MCF 10A (cell line): ENCODE measurements around the gene ROCK2. TPM values are rescaled to one million over a fixed set of nuclear protein-coding genes. Genes with fewer than 3 reads are reported as not detected.

Source experiments
- BruUV-seq: library from RNA; stranded (reverse); fragments of 400-500 nt; replicated peaks from 2 replicates; lab custom pipeline; 2021; lab: Mats Ljungman, UMichigan
- CTCF ChIA-PET: fragments of 300-600 bp; sonication (Branson Sonifier 250); formaldehyde crosslinking; extraction: SDS; loops from one replicate; lab custom pipeline; 2021; ENCODE audit warnings: antibody characterized with exemption, inconsistent platforms; lab: Yijun Ruan, JAX
- POLR2A ChIA-PET: fragments of 300-600, 350-650 bp; sonication (Branson Sonifier 250); formaldehyde crosslinking; extraction: SDS; loops from one replicate; lab custom pipeline; 2020; ENCODE audit warnings: antibody characterized with exemption, inconsistent platforms; lab: Yijun Ruan, JAX
- DNase-seq: peaks from one replicate; pipeline ENCODE4 v3.0.0-alpha.2; 2018; ENCODE audit not compliant: unreplicated experiment
- H3K27ac Mint-ChIP-seq: one replicate; pipeline ENCODE4 v1.8.0; 2022; ENCODE audit warnings: mild to moderate bottlenecking, low read depth, mixed read lengths; ENCODE audit not compliant: unreplicated experiment
- H3K27me3 Mint-ChIP-seq: one replicate; pipeline ENCODE4 v1.8.0; 2022; ENCODE audit warnings: mixed read lengths; ENCODE audit not compliant: insufficient read depth, unreplicated experiment
- H3K36me3 Mint-ChIP-seq: one replicate; pipeline ENCODE4 v1.8.0; 2022; ENCODE audit warnings: mild to moderate bottlenecking, moderate library complexity, mixed read lengths; ENCODE audit not compliant: insufficient read depth, unreplicated experiment
- H3K4me1 Mint-ChIP-seq: one replicate; pipeline ENCODE4 v1.8.0; 2022; ENCODE audit warnings: mixed read lengths; ENCODE audit not compliant: insufficient read depth, unreplicated experiment
- H3K4me3 Mint-ChIP-seq: one replicate; pipeline ENCODE4 v1.8.0; 2022; ENCODE audit warnings: mild to moderate bottlenecking, moderate library complexity, mixed read lengths; ENCODE audit not compliant: unreplicated experiment
- H3K9me3 Mint-ChIP-seq: one replicate; pipeline ENCODE4 v1.8.0; 2022; ENCODE audit warnings: mixed read lengths; ENCODE audit not compliant: unreplicated experiment
- intact Hi-C: fragments of 100-400 bp; cut with micrococcal nuclease; formaldehyde crosslinking; loops from 2 replicates; pipeline ENCODE4 v1.14.1; 2022
- total RNA-seq: library from RNA; stranded (reverse); gene quantifications from 2 replicates; pipeline ENCODE4 v1.2.3, GENCODE V29; 2022
- TF ChIP-seq, protein P1 (sequence below): fragments of 200-600 bp; IDR thresholded peaks from one replicate; pipeline ENCODE4 v1.8.0; 2022; ENCODE audit warnings: antibody characterized with exemption, mild to moderate bottlenecking; ENCODE audit not compliant: unreplicated experiment

The ROCK2 gene
- total RNA-seq, 1 experiment from 2014 or later, result 40.7 TPM

DNA sequence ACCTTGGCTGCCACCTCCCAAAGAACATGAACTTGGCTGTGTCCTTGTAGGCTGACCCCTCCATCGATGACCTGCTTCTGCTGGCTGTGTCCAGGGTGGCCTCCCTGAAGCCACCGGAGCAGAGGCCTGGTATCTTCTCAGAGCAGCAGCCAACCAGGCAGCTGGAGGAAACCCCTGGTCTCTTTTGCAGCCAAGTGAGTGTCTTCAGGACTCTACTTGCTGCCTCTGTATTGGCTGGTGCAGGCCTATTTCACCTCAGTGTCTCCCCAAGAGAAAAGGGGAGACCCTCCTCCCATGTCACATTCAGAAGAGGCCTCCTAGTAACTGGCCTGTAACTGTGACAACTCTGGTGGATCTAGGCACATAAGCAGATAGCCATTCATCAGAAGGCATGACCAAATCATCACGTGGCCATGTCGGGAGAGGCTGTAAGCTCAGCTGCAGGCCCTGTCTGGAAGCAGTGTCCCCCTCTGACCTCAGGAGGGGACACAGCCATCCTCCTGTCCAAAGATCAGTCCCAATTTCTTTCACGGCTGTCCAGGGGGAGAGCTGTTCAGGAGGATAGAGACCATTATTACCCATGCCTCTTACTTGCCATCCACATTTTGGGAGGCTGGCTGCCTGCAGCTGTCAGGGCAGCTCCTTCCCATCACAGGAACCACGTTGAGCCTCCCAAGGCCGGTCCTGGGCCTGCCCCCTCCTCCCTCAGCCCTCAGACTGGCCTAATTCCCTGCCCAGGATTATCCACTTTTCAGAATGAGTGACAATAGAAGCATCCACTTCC is 20.9 kb upstream of the ROCK2 start:
- Mint-ChIP-seq H3K9me3 (no peaks in the 10 kb centered on the region), H3K27ac (no peak overlapping the region), H3K27me3 (no peaks in the 10 kb centered on the region), H3K4me3 (no peak overlapping the region), H3K4me1 (peaks cover under 1% of the 10 kb centered on the region), H3K36me3 (no peaks in the 10 kb centered on the region)
- TF ChIP-seq, protein P1, sequence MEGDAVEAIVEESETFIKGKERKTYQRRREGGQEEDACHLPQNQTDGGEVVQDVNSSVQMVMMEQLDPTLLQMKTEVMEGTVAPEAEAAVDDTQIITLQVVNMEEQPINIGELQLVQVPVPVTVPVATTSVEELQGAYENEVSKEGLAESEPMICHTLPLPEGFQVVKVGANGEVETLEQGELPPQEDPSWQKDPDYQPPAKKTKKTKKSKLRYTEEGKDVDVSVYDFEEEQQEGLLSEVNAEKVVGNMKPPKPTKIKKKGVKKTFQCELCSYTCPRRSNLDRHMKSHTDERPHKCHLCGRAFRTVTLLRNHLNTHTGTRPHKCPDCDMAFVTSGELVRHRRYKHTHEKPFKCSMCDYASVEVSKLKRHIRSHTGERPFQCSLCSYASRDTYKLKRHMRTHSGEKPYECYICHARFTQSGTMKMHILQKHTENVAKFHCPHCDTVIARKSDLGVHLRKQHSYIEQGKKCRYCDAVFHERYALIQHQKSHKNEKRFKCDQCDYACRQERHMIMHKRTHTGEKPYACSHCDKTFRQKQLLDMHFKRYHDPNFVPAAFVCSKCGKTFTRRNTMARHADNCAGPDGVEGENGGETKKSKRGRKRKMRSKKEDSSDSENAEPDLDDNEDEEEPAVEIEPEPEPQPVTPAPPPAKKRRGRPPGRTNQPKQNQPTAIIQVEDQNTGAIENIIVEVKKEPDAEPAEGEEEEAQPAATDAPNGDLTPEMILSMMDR, result no peak
- DNase-seq, result no peak
- ChIA-PET POLR2A (interaction anchor here (1.6 kb wide), 1 partner anchor 20 kb away, joined by 8 read pairs; the partner anchor contains the start of gene ROCK2), CTCF (no interaction called here)
- no TSS peak for BruUV-seq
- intact Hi-C loops, result no loop called here

DNA sequence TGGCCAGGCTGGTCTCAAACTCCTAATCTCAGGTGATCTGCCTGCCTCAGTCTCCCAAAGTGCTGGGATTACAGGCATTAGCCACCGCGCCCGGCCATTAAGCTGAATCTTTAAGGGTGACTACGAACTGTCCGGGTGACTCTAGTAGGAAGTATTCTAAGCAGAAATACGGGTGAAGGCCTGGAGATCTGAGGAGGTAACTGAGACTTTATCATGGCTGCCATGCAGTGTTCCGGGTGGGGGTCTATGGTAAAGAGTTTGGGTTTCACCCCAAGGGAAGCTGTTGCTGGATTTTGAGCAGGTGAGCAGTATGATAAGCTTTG is 20.1 kb upstream of the ROCK2 start:
- ChIA-PET POLR2A (interaction anchor here (1.6 kb wide), 1 partner anchor 19 kb away, joined by 8 read pairs; the partner anchor contains the start of gene ROCK2), CTCF (no interaction called here)
- Mint-ChIP-seq H3K27ac (no peak overlapping the region), H3K4me1 (no peaks in the 10 kb centered on the region), H3K4me3 (no peak overlapping the region), H3K9me3 (no peaks in the 10 kb centered on the region), H3K36me3 (no peaks in the 10 kb centered on the region), H3K27me3 (no peaks in the 10 kb centered on the region)
- intact Hi-C loops, result no loop called here
- BruUV-seq, result no TSS peak
- no peak for DNase-seq
- TF ChIP-seq, protein P1, result no peak

DNA sequence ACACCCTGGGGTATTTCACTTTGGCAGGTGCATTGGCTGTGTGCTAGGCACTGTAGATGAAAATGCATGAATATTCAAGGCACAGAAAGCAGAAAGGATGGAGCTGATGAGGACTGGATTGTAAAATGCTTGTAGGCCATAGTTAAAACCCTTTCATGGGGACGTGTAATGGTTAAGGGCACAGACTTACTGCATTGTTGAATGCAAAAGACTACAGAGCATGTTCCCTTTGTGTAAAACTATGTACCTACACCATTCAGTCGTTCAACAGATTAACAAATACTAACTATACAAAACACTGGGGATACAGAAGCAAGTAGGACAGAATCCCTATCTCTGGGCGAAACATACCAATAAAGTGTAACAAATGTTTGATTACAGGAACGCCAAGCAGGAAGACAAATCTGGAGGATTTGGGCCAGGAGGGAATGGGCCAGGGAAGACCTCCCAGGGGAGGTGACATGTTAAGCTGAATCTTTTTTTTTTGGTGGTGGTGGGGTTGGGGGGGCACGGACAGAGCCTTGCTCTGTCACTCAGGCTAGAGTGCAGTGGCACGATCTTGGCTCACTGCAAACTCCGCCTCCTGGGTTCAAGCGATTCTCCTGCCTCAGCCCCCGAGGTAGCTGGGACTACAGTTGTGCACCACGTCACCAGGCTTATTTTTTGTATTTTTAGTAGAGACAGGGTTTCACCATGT is 19.6 kb upstream of the ROCK2 start:
- H3K27ac Mint-ChIP-seq, result no peak overlapping the region

DNA sequence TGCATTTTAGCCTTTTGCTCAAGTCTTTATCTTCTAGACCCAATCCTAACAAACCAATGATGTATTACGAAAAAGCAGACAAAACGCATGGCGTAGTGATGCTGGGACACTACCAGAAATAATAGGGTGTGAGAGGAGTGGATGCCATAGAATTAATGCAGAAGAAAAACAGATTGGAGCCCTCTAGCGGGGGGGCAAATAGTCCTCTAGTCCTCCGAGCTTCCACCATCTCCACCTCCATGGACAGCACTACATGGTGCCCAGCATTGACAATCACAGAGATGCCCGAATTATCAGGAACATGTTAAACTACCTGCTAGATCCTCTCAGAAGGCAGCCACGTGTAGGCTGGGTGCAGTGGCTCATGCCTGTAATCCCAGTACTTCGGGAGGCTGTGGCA is 15.4 kb upstream of the ROCK2 start:
- Mint-ChIP-seq H3K4me3 (no peak overlapping the region), H3K9me3 (no peaks in the 10 kb centered on the region), H3K27me3 (no peaks in the 10 kb centered on the region), H3K36me3 (no peaks in the 10 kb centered on the region), H3K27ac (no peak overlapping the region), H3K4me1 (no peaks in the 10 kb centered on the region)
- TF ChIP-seq, protein P1, result no peak
- POLR2A ChIA-PET, result no interaction called here
- no peak for DNase-seq
- intact Hi-C loops, result no loop called here
- CTCF ChIA-PET, result no interaction called here
- BruUV-seq, result no TSS peak

More for the DNA sequence above, 19.6 kb upstream of the ROCK2 start:
- intact Hi-C loops, result no loop called here
- DNase-seq, result no peak
- no peaks in the 10 kb centered on the region for H3K4me1 Mint-ChIP-seq
- H3K36me3 Mint-ChIP-seq, result no peaks in the 10 kb centered on the region
- H3K4me3 Mint-ChIP-seq, result no peak overlapping the region
- CTCF ChIA-PET, result interaction anchor here (0.7 kb wide), 1 partner anchor 563 kb away, joined by 3 read pairs; no protein-coding TSS in a partner anchor
- H3K27me3 Mint-ChIP-seq, result no peaks in the 10 kb centered on the region
- POLR2A ChIA-PET, result interaction anchor here (1.6 kb wide), 1 partner anchor 19 kb away, joined by 8 read pairs; the partner anchor contains the start of gene ROCK2
- BruUV-seq, result no TSS peak
- H3K9me3 Mint-ChIP-seq, result no peaks in the 10 kb centered on the region
- TF ChIP-seq, protein P1, result no peak
